Esophagus muscularis mucosa (tissue), 4 donors: ENCODE data around the gene HMG20B. TPM values are rescaled to one million over a fixed set of nuclear protein-coding genes. Genes with fewer than 3 reads are reported as not detected.

Experiments
- DNase-seq: peaks from one replicate; pipeline ENCODE4 v3.0.0-alpha.2; 2017; ENCODE audit errors: extremely low spot score
- H3K27ac ChIP-seq, 4 donors: fragments of 200-600 bp; sonication (generic); replicated peaks in 1 of 4; 1 replicate in 3 of 4; 2 replicates in 1 of 4; pipeline ENCODE4 v1.5.1; 2016 to 2019; ENCODE audit warnings: mild to moderate bottlenecking in 1 of 4
- H3K27me3 ChIP-seq, 4 donors: fragments of 200-600 bp; sonication (generic); one replicate each; pipeline versions ENCODE4 v1.5.1 to v1.6.0; 2016 to 2019
- H3K36me3 ChIP-seq, 4 donors: fragments of 200-600 bp; sonication (generic); one replicate each; pipeline ENCODE4 v1.5.1; 2016 to 2019
- H3K4me1 ChIP-seq, 4 donors: fragments of 200-600 bp; sonication (generic); one replicate each; pipeline ENCODE4 v1.5.1; 2016 to 2019
- H3K4me3 ChIP-seq, 4 donors: fragments of 200-600 bp; sonication (generic); 1 replicate in 2 of 4; 2 replicates in 2 of 4; pipeline ENCODE4 v1.5.1; 2016 to 2019; ENCODE audit warnings: mild to moderate bottlenecking in 4 of 4, moderate library complexity in 1 of 4
- H3K9me3 ChIP-seq, 4 donors: fragments of 200-600 bp; sonication (generic); 1 replicate in 3 of 4; 2 replicates in 1 of 4; pipeline ENCODE4 v1.5.1; 2016 to 2019
- CTCF ChIP-seq, 3 experiments: fragments of 200-600 bp in 2 of 3; fragments of 450-650 bp in 1 of 3; sonication (generic) in 2 of 3; IDR thresholded peaks; one replicate each; pipeline ENCODE4 v1.5.1; 2017 to 2019; ENCODE audit warnings: antibody characterized with exemption in 3 of 3, mild to moderate bottlenecking in 2 of 3, moderate library complexity in 1 of 3
- EP300 ChIP-seq: sonication (generic); formaldehyde crosslinking; IDR thresholded peaks from one replicate; pipeline ENCODE4 v1.6.1; 2017; ENCODE audit warnings: antibody characterized with exemption
- POLR2A ChIP-seq: fragments of 450-650 bp; IDR thresholded peaks from one replicate; pipeline ENCODE4 v1.6.1; 2017; ENCODE audit warnings: antibody characterized with exemption, moderate library complexity, mild to moderate bottlenecking, low read depth
- POLR2AphosphoS5 ChIP-seq, 2 donors: sonication (generic); formaldehyde crosslinking; IDR thresholded peaks; one replicate each; pipeline ENCODE4 v1.6.1; 2017; ENCODE audit warnings: antibody characterized with exemption in 2 of 2
- WGBS: methylation state at CpG from one replicate; pipeline ENCODE4 v1.1.5; 2018; 5-methylcytosine and 5-hydroxymethylcytosine counted together
- intact Hi-C: fragments of 100-400 bp; cut with DNase I; formaldehyde crosslinking; loops from one replicate; pipeline ENCODE4 v1.15.1; 2023
- total RNA-seq, 4 donors: library from RNA; depleted of rRNA; stranded (reverse); fragments of >200 nt; gene quantifications; one replicate each; pipeline versions ENCODE4 v1.1.0 to v1.2.1, GENCODE V29; 2016

HMG20B gene
- total RNA-seq, 4 donors from 2014 or later = 136 to 202 (median 161) TPM

- no peak for DNase-seq
- Histone ChIP-seq H3K4me3 (peak overlapping the region in 3 of 4 donors; percentile 18 to 37 (median 25)), H3K27ac (peak overlapping the region; percentile 38 to 70 (median 50)), H3K36me3 (peaks cover 15 to 81% (median 72%) of the 10 kb centered on the region in 4 donors), H3K4me1 (peaks cover 8 to 61% (median 42%) of the 10 kb centered on the region in 4 donors), H3K9me3 (no peaks in the 10 kb centered on the region), H3K27me3 (no peaks in the 10 kb centered on the region)
- intact Hi-C loops = loop anchor here (5.0 kb wide), 2 partner anchors 40 to 60 kb away; partner anchors contain the start of gene MFSD12
- WGBS = 59% methylated on average over 12 of the region's 19 CpGs
- no peak for TF ChIP-seq EP300
- TF ChIP-seq POLR2A = no peak
- TF ChIP-seq CTCF (IDR thresholded peaks at IDR 0.05) = no peak
- TF ChIP-seq POLR2AphosphoS5 (IDR thresholded peaks at IDR 0.05) = no peak
These were observed 44.7 kb downstream of the HMG20B start for GRCh38 chr19:3617463-3617862.

- H3K27ac ChIP-seq = peak overlapping the region; percentile 38 to 70 (median 50)
- WGBS = 60% methylated on average over 5 of the region's 31 CpGs
- no peaks in the 10 kb centered on the region for H3K27me3 ChIP-seq
- H3K36me3 ChIP-seq = peaks cover 23 to 81% (median 72%) of the 10 kb centered on the region in 4 donors
- intact Hi-C loops = loop anchor here (1.0 to 5.0 kb wide), 4 partner anchors 31 to 73 kb away; partner anchors contain the start of gene MFSD12
- H3K4me3 ChIP-seq = peak overlapping the region; percentile 18 to 39 (median 26)
- H3K4me1 ChIP-seq = peaks cover 8 to 53% (median 34%) of the 10 kb centered on the region in 4 donors
- TF ChIP-seq CTCF (IDR thresholded peaks at IDR 0.05) = peak; percentile 98 to 99 (median 98)
- no peak for TF ChIP-seq POLR2A
- no peak for TF ChIP-seq EP300
- TF ChIP-seq POLR2AphosphoS5 (IDR thresholded peaks at IDR 0.05) = peak in 1 of 2 donors; percentile 65
- no peak for DNase-seq
- no peaks in the 10 kb centered on the region for H3K9me3 ChIP-seq
These were observed 45.5 kb downstream of the HMG20B start for GRCh38 chr19:3618144-3618810.

GRCh38 chr19:3618811-3619630 is 46.3 kb downstream of the HMG20B start:
- DNase-seq = no peak
- peaks cover 26 to 84% (median 74%) of the 10 kb centered on the region in 4 donors for H3K36me3 ChIP-seq

GRCh38 chr19:3619631-3620012 is 46.9 kb downstream of the HMG20B start:
- Histone ChIP-seq H3K4me3 (no peak overlapping the region), H3K27ac (no peak overlapping the region), H3K4me1 (peaks cover 9 to 51% (median 28%) of the 10 kb centered on the region in 4 donors), H3K9me3 (no peaks in the 10 kb centered on the region), H3K27me3 (no peaks in the 10 kb centered on the region), H3K36me3 (peaks cover 26 to 79% (median 72%) of the 10 kb centered on the region in 4 donors)
- WGBS = 84% methylated on average over 16 of the region's 17 CpGs
- TF ChIP-seq POLR2AphosphoS5 (IDR thresholded peaks at IDR 0.05) = no peak
- DNase-seq = no peak
- intact Hi-C loops = loop anchor here (5.0 kb wide), 2 partner anchors 42 to 62 kb away; partner anchors contain the start of gene MFSD12

More at GRCh38 chr19:3618811-3619630, 46.3 kb downstream of the HMG20B start:
- Histone ChIP-seq H3K9me3 (no peaks in the 10 kb centered on the region), H3K4me1 (peaks cover 8 to 51% (median 28%) of the 10 kb centered on the region in 4 donors), H3K4me3 (peak overlapping the region in 1 of 4 donors; percentile 18), H3K27me3 (no peaks in the 10 kb centered on the region), H3K27ac (peak overlapping the region in 1 of 4 donors; percentile 49)
- TF ChIP-seq CTCF (IDR thresholded peaks at IDR 0.05) (peak in 1 of 3 experiments; percentile 8), EP300 (no peak)
- 82% methylated on average over 25 of the region's 31 CpGs for WGBS
- intact Hi-C loops = loop anchor here (1.0 to 5.0 kb wide), 4 partner anchors 32 to 74 kb away; partner anchors contain the start of gene MFSD12
